Measurements from ENCODE around the gene TRPT1. TPM values are rescaled to one million over a fixed set of nuclear protein-coding genes. Genes with fewer than 3 reads are reported as not detected.

The TRPT1 gene
- 49.2 TPM for polyA plus RNA-seq (2012; ENCODE audit: missing spikeins)

DNA sequence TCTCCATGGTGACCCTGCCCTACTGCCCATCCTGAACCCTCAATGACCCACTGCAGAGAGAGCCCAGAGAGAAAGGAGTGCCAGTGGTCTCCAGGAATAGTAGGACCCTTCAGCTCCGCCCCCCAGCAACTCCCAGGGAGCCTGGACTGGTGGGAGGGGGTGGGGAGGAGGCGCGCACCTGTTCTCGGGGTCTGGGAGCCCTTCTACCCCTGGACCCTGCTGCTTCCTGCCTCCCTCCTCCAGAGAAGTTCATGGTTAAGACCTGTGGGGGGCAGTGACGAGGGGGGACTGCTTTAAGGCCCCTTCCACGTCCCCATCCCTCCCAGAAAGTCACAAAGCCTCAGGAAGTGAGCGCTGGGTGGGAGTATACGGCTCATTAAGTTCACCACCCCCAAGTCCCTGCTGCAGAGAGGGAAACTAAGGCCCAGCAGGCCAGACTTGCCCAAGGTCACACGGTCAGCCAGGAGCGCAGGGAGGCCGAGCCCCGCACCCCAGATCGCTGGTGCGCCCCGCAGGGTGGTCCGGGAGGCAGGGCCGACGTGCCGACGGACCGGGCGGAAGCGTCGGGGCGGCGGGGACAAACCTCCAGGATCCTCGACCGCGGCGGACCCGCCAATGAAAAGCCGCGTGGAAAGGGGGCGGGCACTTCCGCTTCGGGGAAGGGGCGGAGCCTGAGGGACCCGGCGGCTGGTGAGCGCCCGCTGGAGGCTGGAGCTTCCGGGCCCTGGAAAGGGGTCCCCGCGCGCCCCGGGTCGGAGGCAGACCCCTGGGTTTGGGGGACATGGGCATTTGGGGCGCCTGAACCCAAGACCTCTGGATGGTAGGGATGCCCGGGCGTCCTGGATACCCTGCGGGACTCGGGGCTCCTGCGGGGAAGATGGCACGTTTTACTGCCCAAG is at the start of gene TRPT1, which contains the start of gene NUDT22:
TRPT1 (minus strand) TSS at position 579 of the 899 bp plus-strand sequence; CDS start at position 253, 326 bp downstream.
NUDT22 (plus strand) TSS at position 667 of the 899 bp plus-strand sequence. CDS start 379 bp downstream, outside the sequence.
- FAIRE-seq (peak; percentile 92), DNase-seq (ENCODE audit: insufficient read length) (peak; percentile 96)

DNA sequence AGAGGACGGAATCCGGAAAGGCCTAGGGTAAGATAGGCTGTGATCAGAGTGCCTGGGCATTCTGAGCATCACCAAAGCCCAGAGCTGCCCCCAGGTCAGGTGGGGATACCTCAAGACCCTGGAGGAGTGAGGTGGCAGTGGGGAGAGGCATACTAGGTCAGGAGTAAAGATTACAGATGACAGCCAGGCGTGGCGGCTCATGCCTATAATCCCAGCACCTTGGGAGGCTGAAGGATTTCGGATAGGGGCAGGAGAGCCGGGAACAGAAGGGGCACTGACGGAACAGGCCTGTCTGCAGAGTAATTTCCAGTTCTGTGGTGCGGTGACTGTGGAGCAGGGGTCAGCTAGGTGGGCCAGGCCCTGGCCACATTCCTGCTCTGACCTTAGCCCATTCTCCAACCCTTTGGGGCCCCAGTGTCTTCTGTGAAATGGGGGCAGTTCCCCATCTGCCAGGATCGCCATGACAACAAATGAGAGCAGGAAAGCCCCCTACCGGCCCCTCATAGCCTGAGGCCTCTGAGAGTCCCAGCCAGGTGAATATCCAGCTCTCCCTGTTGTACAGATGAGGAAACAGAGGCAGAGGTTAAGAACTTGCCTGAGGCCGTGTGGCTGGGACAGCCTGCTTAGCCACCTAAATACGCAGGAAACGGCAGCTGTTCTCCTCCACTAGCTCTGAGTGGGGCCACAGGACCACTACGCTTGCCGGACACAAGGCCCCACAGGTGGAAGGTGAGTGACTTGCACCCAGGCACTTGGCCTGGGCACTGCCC is 49.2 kb upstream of the TRPT1 start:
- FAIRE-seq (no peak), DNase-seq (ENCODE audit: insufficient read length) (no peak)
- TF ChIP-seq POLR2A (IDR thresholded peaks at IDR 0.05; ENCODE audit: low read depth, low read length) (no peak), TAF1 (IDR thresholded peaks at IDR 0.05; ENCODE audit: borderline replicate concordance, low read depth, low read length) (no peak), POLR2AphosphoS5 (IDR thresholded peaks at IDR 0.05; ENCODE audit: low read depth, low read length) (no peak)

More for the DNA sequence above, at the start of gene TRPT1, which contains the start of gene NUDT22:
- TF ChIP-seq POLR2A (IDR thresholded peaks at IDR 0.05; ENCODE audit: low read depth, low read length) = peak; percentile 77; the same call in 1 of the 2 replicates
- no peak for TF ChIP-seq TAF1 (IDR thresholded peaks at IDR 0.05; ENCODE audit: borderline replicate concordance, low read depth, low read length)
- TF ChIP-seq POLR2AphosphoS5 (IDR thresholded peaks at IDR 0.05; ENCODE audit: low read depth, low read length) = peak; percentile 49; the same call in 1 of the 2 replicates

DNA sequence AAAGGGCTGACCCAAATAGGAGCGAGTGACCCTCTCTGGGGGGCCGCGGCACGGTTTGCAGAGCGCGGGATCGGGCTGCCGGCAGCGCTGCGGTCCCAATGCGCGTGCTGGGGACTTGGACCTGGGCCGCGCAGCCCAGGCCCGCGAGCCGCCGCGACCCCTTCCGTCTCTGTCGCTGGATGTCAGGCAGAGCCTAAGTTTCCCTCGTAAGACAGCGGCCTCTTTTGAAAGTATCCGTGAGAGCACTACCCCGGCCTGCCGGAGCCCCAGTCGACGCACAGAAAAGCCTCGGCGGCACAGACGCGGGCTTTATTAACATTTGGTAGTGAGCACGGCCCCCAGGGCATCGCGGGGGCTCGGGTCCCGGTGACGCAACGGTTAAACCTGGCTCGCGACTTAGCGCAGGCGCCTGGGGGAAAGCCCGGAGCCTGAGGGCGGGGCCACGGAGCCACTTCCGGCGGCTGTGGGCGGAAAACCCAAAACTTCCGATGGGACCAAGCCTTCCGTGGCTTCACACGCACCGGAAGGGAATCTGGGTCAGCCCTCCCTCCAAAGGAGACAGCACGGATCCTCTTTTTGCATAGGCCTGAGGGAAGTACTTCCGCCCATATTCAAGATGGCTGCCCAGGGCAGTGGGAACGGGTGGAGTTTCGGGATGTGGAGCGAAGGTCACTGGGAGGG is 43.7 kb upstream of the TRPT1 start:
- peak; percentile 12; the same call in 1 of the 2 replicates for TF ChIP-seq TAF1 (IDR thresholded peaks at IDR 0.05; ENCODE audit: borderline replicate concordance, low read depth, low read length)
- TF ChIP-seq POLR2A (IDR thresholded peaks at IDR 0.05; ENCODE audit: low read depth, low read length) = peak; percentile 57
- peak; percentile 27 for TF ChIP-seq POLR2AphosphoS5 (IDR thresholded peaks at IDR 0.05; ENCODE audit: low read depth, low read length)
- FAIRE-seq (peak; percentile 97), DNase-seq (ENCODE audit: insufficient read length) (peak; percentile 84)

DNA sequence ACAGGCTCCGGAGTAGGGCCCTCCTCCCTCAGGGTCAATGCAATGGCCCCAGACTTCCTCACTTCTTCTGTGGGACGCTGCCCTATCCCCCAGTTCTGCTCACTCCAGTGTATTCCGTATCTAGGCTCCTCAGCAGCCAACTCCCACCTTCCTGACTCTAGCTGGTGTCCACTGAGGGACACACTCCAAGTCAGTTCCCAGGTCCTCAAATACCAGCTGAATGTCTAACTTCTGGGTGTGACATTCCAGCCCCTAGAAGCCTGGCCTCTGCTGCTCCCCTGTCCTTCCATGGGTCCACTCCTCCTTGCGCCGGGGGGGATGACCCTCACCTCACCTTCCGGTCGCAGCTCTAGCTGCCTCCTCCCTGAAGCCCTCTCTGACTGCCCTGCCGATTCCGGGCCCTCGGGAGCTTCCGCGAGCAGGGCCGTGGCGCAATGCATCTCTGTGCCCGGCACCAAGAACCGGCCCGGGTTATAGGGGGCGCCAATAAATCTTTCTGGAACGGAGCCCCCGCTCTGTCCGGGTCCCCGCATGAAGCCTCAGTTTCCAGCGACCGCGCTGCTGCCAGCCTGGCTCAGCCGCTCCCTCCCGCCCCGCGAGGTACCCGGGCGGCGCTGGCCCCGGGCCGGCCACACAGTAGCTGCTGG is 43.0 kb upstream of the TRPT1 start:
- FAIRE-seq (no peak), DNase-seq (ENCODE audit: insufficient read length) (no peak)
- TF ChIP-seq TAF1 (IDR thresholded peaks at IDR 0.05; ENCODE audit: borderline replicate concordance, low read depth, low read length) (no peak), POLR2AphosphoS5 (IDR thresholded peaks at IDR 0.05; ENCODE audit: low read depth, low read length) (peak; percentile 34; the same call in 1 of the 2 replicates)

DNA sequence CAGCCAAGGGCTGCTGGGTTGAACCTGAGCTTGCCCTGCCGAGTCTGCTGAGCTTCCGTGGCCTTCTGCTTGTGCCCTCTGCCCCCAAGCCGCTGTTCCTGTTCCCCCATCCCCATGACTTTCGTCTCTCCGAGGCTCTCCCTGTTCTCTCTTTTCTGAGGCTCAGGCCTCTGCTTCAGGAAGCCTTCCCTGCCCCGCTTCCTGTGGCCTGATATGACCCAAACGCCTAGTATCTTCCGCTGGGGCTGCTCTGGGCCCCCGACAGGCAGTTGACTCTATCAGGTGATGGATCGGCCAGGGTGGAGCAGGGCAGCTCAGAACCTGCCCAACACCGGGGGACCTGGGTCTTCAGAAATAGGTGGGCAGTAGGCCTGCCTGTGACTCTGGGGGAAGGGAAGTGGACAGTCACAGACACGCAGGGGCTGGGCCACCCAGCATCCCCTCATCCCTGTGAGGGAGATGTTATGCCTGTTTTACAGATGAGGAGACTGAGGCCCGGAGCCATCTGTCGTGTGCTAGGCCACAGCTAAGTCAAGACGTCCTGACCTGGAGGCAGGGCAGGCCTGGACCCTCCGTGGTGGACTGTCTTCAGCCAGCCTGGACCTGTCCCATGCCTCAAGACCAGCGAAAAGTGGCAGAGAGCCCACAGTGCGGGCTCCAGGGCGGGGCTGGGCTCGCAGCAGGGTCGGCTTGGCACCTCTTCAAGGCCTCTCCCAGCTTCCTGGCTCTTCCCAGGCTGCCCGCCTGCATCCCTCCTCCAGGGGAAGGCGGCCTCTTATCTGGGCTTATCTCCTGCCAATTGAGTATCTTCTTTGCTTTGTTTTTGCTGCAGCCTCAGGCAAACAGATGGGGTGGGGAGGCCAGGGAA is 42.3 kb upstream of the TRPT1 start:
- DNase-seq (ENCODE audit: insufficient read length) (no peak), FAIRE-seq (no peak)
- TF ChIP-seq POLR2AphosphoS5 (IDR thresholded peaks at IDR 0.05; ENCODE audit: low read depth, low read length) (no peak), POLR2A (IDR thresholded peaks at IDR 0.05; ENCODE audit: low read depth, low read length) (no peak; the same call in 1 of the 2 replicates), TAF1 (IDR thresholded peaks at IDR 0.05; ENCODE audit: borderline replicate concordance, low read depth, low read length) (no peak)

DNA sequence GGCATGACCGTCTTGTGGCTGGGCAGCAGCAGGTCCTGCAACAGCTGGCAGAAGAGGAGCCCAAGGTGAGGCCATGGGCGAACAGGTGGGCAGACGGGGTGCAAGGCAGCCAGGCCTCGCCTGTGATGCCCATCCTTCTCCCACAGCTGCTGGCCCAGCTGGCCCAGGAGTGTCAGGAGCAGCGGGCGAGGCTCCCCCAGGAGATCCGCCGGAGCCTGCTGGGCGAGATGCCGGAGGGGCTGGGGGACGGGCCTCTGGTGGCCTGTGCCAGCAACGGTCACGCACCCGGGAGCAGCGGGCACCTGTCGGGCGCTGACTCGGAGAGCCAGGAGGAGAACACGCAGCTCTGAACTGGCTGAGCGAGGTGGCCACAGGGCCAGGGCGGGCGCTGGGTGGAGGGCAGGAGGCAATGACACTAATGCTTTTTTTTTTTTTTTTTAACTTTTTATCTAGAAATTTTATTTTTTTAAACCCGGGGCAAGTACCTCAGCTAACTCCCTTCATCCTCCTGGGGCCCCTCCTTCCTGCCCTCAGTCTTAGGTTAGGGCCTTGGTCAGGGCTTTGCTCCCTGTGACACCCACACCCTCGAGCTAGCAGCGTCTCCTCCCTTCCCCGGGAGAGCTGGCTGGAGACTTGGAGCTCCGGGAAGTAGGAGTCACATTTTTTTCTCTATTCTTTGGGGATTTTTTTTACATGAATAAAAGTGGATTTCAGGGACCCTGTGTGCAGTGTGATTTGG is 41.4 kb upstream of the TRPT1 start:
- TF ChIP-seq POLR2A (IDR thresholded peaks at IDR 0.05; ENCODE audit: low read depth, low read length) (no peak), POLR2AphosphoS5 (IDR thresholded peaks at IDR 0.05; ENCODE audit: low read depth, low read length) (no peak), TAF1 (IDR thresholded peaks at IDR 0.05; ENCODE audit: borderline replicate concordance, low read depth, low read length) (no peak)

DNA sequence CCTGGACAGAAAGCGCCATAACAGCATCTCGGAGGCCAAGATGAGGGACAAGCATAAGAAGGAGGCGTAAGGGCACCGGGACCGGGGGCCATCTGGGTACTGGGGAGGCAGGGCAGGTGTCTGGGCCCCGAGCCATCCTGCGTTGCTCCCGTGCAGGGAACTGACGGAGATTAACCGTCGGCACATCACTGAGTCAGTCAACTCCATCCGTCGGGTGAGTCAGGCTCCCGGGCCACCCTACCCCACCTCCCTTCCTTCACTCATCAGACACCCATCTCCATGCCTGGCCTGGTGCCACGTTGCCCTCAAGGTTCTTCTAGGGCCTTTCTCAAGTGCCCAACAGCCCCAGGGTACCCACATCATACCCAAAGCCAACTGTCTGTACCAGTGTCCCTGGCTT is 40.4 kb upstream of the TRPT1 start:
- no peak for FAIRE-seq
- DNase-seq (ENCODE audit: insufficient read length) = no peak
- TF ChIP-seq TAF1 (IDR thresholded peaks at IDR 0.05; ENCODE audit: borderline replicate concordance, low read depth, low read length) (no peak), POLR2A (IDR thresholded peaks at IDR 0.05; ENCODE audit: low read depth, low read length) (no peak), POLR2AphosphoS5 (IDR thresholded peaks at IDR 0.05; ENCODE audit: low read depth, low read length) (no peak)

More for the DNA sequence above, 41.4 kb upstream of the TRPT1 start:
- FAIRE-seq (no peak), DNase-seq (ENCODE audit: insufficient read length) (no peak)

- no peak for TF ChIP-seq POLR2A (IDR thresholded peaks at IDR 0.05; ENCODE audit: low read depth, low read length)
- no peak for TF ChIP-seq POLR2AphosphoS5 (IDR thresholded peaks at IDR 0.05; ENCODE audit: low read depth, low read length)
- TF ChIP-seq TAF1 (IDR thresholded peaks at IDR 0.05; ENCODE audit: borderline replicate concordance, low read depth, low read length) = no peak
- DNase-seq (ENCODE audit: insufficient read length) (no peak), FAIRE-seq (no peak)
Measured at GRCh38 chr11:64265176-64266160, 39.5 kb upstream of the TRPT1 start.
